T-helper 1 cell treated with Interleukin-12 subunit alpha and Interleukin-12 subunit beta and Interleukin-4 antibody, amounts not matched to agents 30 ng/mL and 1 ng/mL, for 36 hours (primary cell): ENCODE measurements around the gene FLACC1. TPM values are rescaled to one million over a fixed set of nuclear protein-coding genes. Genes with fewer than 3 reads are reported as not detected.

Experiments
- intact Hi-C: fragments of 100-400 bp; cut with micrococcal nuclease; formaldehyde crosslinking; loops from one replicate; pipeline ENCODE4 v1.15.1; 2024
- total RNA-seq: library from RNA; stranded (reverse); gene quantifications from 2 replicates; pipeline ENCODE4 v1.2.3, GENCODE V29; 2022

The FLACC1 gene
- total RNA-seq, 1 donor from 2014 or later, result 1.4 TPM

DNA sequence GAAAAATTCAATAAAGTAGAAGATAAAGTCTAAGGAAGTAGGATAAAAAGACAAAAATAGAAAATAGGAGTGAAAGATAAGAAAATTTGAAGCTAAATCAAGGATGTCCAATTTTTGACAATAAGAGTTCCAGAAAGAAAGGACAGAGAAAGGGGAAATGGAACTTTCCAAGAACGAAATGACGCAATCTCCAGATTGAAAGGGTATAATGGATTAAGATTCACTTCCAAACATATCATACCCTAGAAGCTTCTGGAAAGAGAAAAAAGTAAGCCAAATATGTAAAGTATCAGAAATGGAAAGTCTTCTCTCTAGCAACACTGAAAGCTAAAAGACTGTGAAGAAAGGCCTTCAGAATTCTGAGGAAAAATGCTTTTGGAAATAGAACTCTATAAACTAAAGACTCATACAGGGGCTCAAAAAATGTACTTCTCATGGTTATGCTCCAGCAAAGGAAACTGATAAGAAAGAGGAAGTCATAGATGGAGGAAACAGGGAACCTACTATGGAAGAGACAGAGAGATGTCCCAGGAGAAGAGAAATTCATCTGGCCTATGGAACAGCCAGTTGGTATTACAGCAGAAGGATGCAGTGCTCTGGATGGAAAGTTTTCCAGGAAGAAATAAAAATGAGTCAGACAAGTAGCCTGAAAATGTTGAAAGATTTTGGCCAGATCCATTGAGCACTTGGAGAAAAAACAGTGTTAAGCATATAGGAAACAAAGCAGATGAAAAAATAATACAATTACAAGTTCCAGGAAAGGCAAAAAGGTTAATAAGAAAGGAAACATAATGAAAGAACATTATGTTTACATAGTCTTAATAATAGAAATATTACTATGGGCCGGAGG, 76.7 kb downstream of the FLACC1 start:
- intact Hi-C loops, result no loop called here

DNA sequence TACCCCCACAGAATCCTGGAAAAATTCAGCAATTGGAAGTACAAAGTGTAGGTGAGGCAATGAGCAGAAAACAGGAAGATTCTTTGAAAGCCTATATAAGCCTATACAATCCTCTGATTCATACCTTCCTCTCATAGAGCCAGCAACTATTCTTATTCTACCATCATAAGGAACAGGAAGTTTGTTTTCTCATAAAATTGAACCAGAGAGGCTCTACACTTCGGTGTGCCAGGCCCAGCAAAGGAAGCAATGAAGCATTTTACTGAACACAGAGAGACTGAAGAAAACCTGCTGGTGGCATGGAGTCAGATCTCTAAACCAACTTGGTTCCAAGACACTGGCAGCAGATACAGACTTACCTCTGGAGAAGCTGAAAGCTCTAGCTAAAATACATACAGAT, 78.1 kb downstream of the FLACC1 start:
- intact Hi-C loops, result loop anchor here (1.0 to 2.0 kb wide), 2 partner anchors 16 to 43 kb away; no protein-coding TSS in a partner anchor

DNA sequence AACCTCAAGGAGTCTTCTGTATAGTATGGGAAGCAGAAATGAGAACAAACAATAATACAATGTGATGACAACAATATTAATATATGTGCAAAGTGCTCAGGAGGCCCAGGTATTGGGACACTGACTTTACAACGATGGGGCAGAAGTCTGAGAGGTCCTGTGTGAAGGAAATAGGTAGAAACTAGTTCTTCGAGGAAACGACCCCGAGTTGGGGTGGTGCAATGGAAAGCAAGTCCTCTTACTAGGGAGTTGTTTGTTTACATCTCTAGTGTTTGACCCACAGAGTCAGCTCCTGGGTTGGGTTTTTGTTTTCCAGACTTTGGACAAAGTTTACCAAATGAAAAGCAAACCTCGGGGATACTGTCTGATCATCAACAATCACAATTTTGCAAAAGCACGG, 80.6 kb downstream of the FLACC1 start:
- intact Hi-C loops, result no loop called here

- intact Hi-C loops, result no loop called here
Observed at GRCh38 chr2:201275990-201276389, 81.2 kb downstream of the FLACC1 start.

- intact Hi-C loops, result no loop called here
Observed at GRCh38 chr2:201275069-201275468, 82.1 kb downstream of the FLACC1 start.

GRCh38 chr2:201273330-201273983, 83.7 kb downstream of the FLACC1 start:
- intact Hi-C loops, result loop anchor here (1.0 kb wide), 1 partner anchor 10 kb away; no protein-coding TSS in a partner anchor

- intact Hi-C loops, result no loop called here
Observed at GRCh38 chr2:201271917-201272316, 85.2 kb downstream of the FLACC1 start.

GRCh38 chr2:201270293-201271001, 86.7 kb downstream of the FLACC1 start:
- intact Hi-C loops, result no loop called here

DNA sequence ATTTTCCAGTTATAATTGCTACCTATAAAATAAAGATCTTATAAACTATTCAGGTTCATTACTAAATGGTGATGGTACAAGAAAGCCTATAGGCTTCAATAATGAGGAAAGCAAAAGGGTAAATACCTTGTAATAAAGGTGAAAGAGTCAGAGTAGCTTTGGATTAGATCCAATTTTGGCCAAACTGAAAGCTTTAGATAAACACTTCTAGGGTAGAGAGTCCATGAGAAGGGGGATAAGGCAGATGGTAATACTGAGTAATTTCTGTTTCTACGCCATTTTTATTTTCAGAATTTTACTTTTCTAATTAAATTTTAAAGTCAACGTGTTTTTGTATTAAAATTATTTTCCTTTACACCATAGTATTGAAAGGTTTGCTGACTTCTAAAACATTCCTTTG, 87.4 kb downstream of the FLACC1 start:
- intact Hi-C loops, result loop anchor here (10.0 kb wide), 2 partner anchors 1315 to 1365 kb away; partner anchors contain the start of genes FAM117B, MAIP1 and TYW5

GRCh38 chr2:201267278-201268030, 89.7 kb downstream of the FLACC1 start:
- intact Hi-C loops, result loop anchor here (10.0 kb wide), 2 partner anchors 1313 to 1367 kb away; partner anchors contain the start of genes FAM117B, MAIP1 and TYW5

DNA sequence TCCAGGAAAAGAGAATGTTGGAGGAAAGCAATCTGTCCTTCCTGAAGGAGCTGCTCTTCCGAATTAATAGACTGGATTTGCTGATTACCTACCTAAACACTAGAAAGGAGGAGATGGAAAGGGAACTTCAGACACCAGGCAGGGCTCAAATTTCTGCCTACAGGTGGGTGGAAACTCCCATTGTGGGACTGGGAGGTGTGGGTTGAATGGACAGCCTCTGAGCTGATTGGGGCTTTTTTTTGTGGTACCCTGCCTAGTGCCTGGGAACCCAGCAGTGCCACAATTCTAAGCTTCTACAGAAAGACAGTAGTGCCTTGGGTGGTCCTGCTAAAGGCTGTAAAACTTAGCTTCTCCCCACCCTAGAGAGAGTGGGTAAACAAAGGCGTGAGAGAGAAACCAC, 90.5 kb downstream of the FLACC1 start:
- intact Hi-C loops, result loop anchor here (10.0 kb wide), 2 partner anchors 1312 to 1368 kb away; partner anchors contain the start of genes FAM117B, MAIP1 and TYW5

GRCh38 chr2:201264472-201265173, 92.5 kb downstream of the FLACC1 start:
- intact Hi-C loops, result loop anchor here (10.0 kb wide), 2 partner anchors 1310 to 1370 kb away; partner anchors contain the start of genes FAM117B, MAIP1 and TYW5

- intact Hi-C loops, result loop anchor here (1.0 to 10.0 kb wide), 6 partner anchors 10 to 1371 kb away; partner anchors contain the start of genes ALS2, CASP10, FAM117B and MAIP1
Observed at GRCh38 chr2:201263779-201264178, 93.4 kb downstream of the FLACC1 start.

DNA sequence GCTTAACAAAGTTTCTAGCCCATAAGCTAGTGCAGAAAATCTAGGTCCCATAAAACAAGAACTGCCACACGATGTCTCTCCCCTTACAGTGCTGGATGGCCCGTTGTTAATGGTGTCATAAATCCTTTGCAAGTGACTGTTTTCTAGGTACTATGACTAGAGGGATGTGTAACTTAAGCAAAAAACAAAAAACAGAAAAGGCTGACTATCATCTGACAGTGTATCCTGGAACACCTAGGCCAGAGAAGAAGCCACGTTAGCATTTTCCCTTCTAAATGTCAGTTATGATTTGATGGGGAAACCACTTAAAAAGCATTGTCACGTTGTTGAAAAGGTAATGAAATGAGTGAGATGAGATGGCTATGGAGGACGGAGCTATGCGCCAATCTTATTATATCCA, 94.4 kb downstream of the FLACC1 start:
- intact Hi-C loops, result loop anchor here (1.0 to 10.0 kb wide), 6 partner anchors 11 to 1372 kb away; partner anchors contain the start of genes ALS2, CASP10, FAM117B and MAIP1

GRCh38 chr2:201261906-201262305, 95.2 kb downstream of the FLACC1 start:
- intact Hi-C loops, result loop anchor here (1.0 to 10.0 kb wide), 9 partner anchors 17 to 1373 kb away; partner anchors contain the start of genes ALS2, CASP10, FAM117B and HYCC2

GRCh38 chr2:201261471-201261870, 95.7 kb downstream of the FLACC1 start:
- intact Hi-C loops, result loop anchor here (1.0 to 10.0 kb wide), 6 partner anchors 190 to 1373 kb away; partner anchors contain the start of genes FAM117B, HYCC2, MAIP1 and TMEM237

DNA sequence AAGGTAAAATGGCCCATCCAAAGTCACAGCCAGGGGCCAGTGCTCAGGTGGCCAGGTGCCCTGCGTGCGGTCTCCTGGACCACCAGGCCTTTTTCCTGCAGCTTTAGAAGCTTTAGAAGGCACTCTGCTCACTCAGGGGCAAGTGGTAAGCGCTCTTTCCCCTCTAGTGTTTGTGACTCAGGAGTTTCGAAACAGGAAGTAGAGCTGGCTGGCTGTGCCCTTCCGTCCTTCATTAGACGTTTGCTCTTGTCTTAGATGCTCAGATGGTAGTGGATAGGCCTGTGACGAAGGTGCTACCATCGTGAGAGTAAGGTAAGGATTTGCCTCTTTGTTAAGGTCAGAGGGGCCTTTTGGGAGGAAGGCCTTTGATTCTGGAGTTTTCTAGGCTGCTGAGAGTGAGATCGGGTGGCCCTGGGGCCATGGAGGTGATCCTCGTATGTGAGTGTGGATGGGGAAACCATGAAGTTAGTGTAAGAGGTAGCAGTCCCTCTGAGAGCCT, 96.8 kb downstream of the FLACC1 start, which contains the start of gene CASP8:
TSS of gene CASP8 (plus strand) at position 235 of the 499 bp plus-strand sequence. CDS start 5,951 bp downstream, outside the sequence.
- intact Hi-C loops, result loop anchor here (1.0 to 10.0 kb wide), 5 partner anchors 8 to 1374 kb away; partner anchors contain the start of genes FAM117B, MAIP1, TMEM237 and TYW5

DNA sequence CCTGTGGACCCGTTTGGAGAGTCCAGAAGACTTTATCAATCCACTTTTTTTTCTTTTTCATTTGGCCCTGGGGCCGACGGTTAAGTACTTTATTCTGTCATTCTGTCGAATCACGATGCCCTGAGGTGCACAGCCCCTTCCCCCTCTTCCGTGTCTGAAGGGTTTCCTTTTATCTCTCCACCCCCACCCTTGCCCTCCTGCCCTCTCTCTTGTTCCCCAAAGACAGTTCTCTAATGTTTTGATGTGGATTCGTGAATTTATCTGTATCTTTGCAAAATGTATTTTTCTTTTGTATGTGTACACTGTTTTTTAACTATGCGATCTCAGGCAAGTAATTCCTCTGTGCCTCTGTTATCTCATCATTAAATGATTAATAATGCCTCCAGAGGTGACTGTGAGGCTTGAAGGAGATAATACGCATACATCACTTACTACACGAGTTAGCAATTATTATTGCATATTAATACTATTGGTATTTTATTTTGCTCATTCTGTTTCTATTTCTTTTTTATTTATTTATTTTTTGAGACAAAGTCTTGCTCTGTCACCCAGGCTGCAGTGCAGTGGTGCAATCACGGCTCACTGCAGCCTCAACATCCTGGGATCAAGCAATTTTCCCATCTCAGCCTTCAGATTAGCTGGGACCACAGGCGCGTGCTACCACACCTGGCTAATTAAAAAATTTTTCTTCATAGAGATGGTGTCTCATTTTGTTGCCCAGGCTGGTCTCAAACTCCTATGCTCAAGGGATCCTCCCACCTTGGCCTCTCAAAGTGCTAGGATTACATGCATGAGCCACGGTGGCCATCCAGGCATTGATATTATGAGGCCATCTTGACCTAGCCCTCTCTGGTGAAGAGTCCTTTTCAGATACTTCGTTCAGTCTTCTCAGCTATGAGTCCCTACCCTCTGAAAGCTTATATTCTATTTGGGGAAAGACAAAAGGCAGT, 98.2 kb downstream of the FLACC1 start:
- intact Hi-C loops, result loop anchor here (1.0 to 2.0 kb wide), 10 partner anchors 23 to 546 kb away; partner anchors contain the start of genes BZW1, CASP10, CLK1 and NIF3L1
